Stimulated activated CD4-positive, alpha-beta T cell treated with anti-CD3 and anti-CD28 coated beads, TNF-alpha, amount 100 ng/mL, for 1 hour (primary cell): ENCODE measurements around the gene RNPEPL1.

Experiments used
- DNase-seq, 3 donors: peaks; one replicate each; pipeline ENCODE4 v3.0.0-alpha.2; 2020; ENCODE audit warnings: low read depth in 3 of 3, low spot score in 1 of 3

Gene RNPEPL1

GRCh38 chr2:240622531-240623235 is 54.4 kb downstream of the RNPEPL1 start:
- peak in 1 of 3 donors; percentile 39 for DNase-seq

GRCh38 chr2:240623531-240624010 is 55.3 kb downstream of the RNPEPL1 start:
- no peak for DNase-seq

GRCh38 chr2:240624011-240624949 is 56.0 kb downstream of the RNPEPL1 start:
- no peak for DNase-seq

GRCh38 chr2:240624950-240625621 is 56.8 kb downstream of the RNPEPL1 start, which contains the start of gene GPR35:
Gene GPR35, plus strand, starts transcription at chr2:240625480. Its CDS starts 4,473 bp downstream, at chr2:240629953.
- DNase-seq, result peak; percentile 55 to 60 (median 57)

GRCh38 chr2:240626531-240627300 is 58.4 kb downstream of the RNPEPL1 start:
- DNase-seq, result no peak

- no peak for DNase-seq
These were observed 59.6 kb downstream of the RNPEPL1 start for GRCh38 chr2:240627736-240628506.

GRCh38 chr2:240628507-240628807 is 60.2 kb downstream of the RNPEPL1 start:
- no peak for DNase-seq

- DNase-seq, result no peak
These were observed 60.7 kb downstream of the RNPEPL1 start for GRCh38 chr2:240628808-240629618.

GRCh38 chr2:240629619-240629967 is 61.3 kb downstream of the RNPEPL1 start:
- DNase-seq, result no peak

- DNase-seq, result no peak
These were observed 61.9 kb downstream of the RNPEPL1 start for GRCh38 chr2:240629968-240630770.
